Measurements from ENCODE around the gene GPR45. TPM values are rescaled to one million over a fixed set of nuclear protein-coding genes. Genes with fewer than 3 reads are reported as not detected.

GPR45 gene
- polyA plus RNA-seq, 1 of the 3 experiments (the other 2 are of a cell fraction) = not detected

DNA sequence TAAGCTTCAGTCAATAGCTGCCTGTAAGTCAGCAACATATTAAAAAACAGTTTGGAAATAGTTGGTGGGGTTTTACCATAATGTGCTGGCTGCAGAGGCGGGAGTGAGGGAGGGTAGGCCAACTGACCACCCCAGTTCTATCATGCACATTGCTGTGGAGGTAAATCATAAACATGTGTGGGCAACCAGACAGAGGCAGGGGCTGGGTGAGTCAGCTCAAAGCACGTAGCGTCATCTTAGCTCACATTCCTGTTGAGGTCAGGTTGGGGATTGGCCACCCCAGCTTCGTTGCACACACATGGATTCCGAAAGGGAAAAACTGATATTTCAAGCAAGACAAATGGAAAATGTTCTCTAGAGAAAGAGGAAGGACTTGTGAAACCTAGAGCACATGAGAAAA, 19.5 kb downstream of the GPR45 start (continued):
- TF ChIP-seq, protein P1, sequence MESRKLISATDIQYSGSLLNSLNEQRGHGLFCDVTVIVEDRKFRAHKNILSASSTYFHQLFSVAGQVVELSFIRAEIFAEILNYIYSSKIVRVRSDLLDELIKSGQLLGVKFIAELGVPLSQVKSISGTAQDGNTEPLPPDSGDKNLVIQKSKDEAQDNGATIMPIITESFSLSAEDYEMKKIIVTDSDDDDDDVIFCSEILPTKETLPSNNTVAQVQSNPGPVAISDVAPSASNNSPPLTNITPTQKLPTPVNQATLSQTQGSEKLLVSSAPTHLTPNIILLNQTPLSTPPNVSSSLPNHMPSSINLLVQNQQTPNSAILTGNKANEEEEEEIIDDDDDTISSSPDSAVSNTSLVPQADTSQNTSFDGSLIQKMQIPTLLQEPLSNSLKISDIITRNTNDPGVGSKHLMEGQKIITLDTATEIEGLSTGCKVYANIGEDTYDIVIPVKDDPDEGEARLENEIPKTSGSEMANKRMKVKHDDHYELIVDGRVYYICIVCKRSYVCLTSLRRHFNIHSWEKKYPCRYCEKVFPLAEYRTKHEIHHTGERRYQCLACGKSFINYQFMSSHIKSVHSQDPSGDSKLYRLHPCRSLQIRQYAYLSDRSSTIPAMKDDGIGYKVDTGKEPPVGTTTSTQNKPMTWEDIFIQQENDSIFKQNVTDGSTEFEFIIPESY (IDR thresholded peaks at IDR 0.05; ENCODE audit: borderline replicate concordance, low read depth) = no peak
- TF ChIP-seq FOXJ3 (CRISPR knock-in tag; IDR thresholded peaks at IDR 0.05) = no peak
- no peak for TF ChIP-seq EZH2phosphoT487 (IDR thresholded peaks at IDR 0.05; ENCODE audit: borderline replicate concordance, low read depth)
- TF ChIP-seq RCOR1 (IDR thresholded peaks at IDR 0.05; ENCODE audit: low read length) = no peak
- TF ChIP-seq RAD21 (IDR thresholded peaks at IDR 0.05; ENCODE audit: low read length) = no peak
- no peak for TF ChIP-seq ELF1 (IDR thresholded peaks at IDR 0.05)
- no peak for TF ChIP-seq RFX5 (IDR thresholded peaks at IDR 0.05; ENCODE audit: low read length)
- TF ChIP-seq CHD2 (IDR thresholded peaks at IDR 0.05; ENCODE audit: low read length, partially characterized antibody) = no peak
- TF ChIP-seq, protein P2, sequence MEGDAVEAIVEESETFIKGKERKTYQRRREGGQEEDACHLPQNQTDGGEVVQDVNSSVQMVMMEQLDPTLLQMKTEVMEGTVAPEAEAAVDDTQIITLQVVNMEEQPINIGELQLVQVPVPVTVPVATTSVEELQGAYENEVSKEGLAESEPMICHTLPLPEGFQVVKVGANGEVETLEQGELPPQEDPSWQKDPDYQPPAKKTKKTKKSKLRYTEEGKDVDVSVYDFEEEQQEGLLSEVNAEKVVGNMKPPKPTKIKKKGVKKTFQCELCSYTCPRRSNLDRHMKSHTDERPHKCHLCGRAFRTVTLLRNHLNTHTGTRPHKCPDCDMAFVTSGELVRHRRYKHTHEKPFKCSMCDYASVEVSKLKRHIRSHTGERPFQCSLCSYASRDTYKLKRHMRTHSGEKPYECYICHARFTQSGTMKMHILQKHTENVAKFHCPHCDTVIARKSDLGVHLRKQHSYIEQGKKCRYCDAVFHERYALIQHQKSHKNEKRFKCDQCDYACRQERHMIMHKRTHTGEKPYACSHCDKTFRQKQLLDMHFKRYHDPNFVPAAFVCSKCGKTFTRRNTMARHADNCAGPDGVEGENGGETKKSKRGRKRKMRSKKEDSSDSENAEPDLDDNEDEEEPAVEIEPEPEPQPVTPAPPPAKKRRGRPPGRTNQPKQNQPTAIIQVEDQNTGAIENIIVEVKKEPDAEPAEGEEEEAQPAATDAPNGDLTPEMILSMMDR (IDR thresholded peaks at IDR 0.05) = no peak
- TF ChIP-seq MXI1 (IDR thresholded peaks at IDR 0.05; ENCODE audit: low read depth, low read length) = no peak
- no peak for TF ChIP-seq TEAD4 (IDR thresholded peaks at IDR 0.05; ENCODE audit: borderline replicate concordance, insufficient read depth)

DNA sequence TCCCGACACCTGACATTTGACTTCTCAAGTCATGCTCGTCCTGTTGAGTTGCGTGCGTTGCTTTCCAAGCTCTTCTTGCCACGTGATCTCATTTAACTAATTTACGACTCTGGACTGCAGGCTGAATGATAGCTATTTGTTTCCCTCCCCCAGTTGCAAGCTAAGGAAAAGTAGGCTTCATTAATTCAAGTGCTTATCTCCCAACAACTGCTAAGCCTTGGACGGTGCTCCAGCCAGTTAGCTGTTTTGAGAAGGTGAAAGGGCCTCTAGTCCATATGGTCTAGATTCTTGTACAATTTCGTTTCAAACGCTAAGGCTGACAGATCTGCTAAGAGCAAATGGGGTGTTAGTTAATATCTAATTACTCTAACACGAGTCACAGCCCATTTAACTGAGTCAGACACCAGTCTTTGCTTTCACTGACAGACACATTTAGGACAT, 21.1 kb downstream of the GPR45 start:
- Histone ChIP-seq H2AFZ (ENCODE audit: low read depth) (no peak overlapping the region), H3K9ac (no peak overlapping the region), H3K4me3 (ENCODE audit: low read depth in 2 of 2, low read length in 1 of 2) (no peak overlapping the region), H3K4me1 (ENCODE audit: control insufficient read depth in 1 of 2, insufficient read depth in 2 of 2, low read depth in 1 of 2, low read length in 1 of 2) (peaks cover 3 to 7% of the 10 kb centered on the region in 2 experiments; a peak in 2 of 4 replicates), H3K36me3 (replicated peaks in 1 of 2; ENCODE audit: control insufficient read depth in 1 of 2, insufficient read depth in 2 of 2, low read length in 1 of 2) (peaks cover 0 to 24% of the 10 kb centered on the region in 2 experiments), H4K20me1 (ENCODE audit: insufficient read depth) (no peaks in the 10 kb centered on the region), H3K79me2 (ENCODE audit: insufficient read depth) (no peaks in the 10 kb centered on the region), H3K4me2 (no peak overlapping the region), H3K9me2 (no peaks in the 10 kb centered on the region), H3F3A (replicated peaks; ENCODE audit: insufficient read depth) (peaks cover 3% of the 10 kb centered on the region), H3K9me3 (no peaks in the 10 kb centered on the region), H3K27me3 (ENCODE audit: insufficient read depth) (no peaks in the 10 kb centered on the region), H3K27ac (ENCODE audit: low read depth in 2 of 2, low read length in 1 of 2) (no peak overlapping the region)
- TF ChIP-seq TCF12 (IDR thresholded peaks at IDR 0.05) = no peak
- no peak for TF ChIP-seq RCOR1 (IDR thresholded peaks at IDR 0.05; ENCODE audit: low read length)
- TF ChIP-seq FOXM1 (IDR thresholded peaks at IDR 0.05; ENCODE audit: low read depth) = no peak
- no peak for TF ChIP-seq JUND (IDR thresholded peaks at IDR 0.05)
- TF ChIP-seq RXRA (IDR thresholded peaks at IDR 0.05; ENCODE audit: borderline replicate concordance, low read depth) = no peak
- TF ChIP-seq, protein P1 (IDR thresholded peaks at IDR 0.05; ENCODE audit: borderline replicate concordance, low read depth) = no peak
- no peak for TF ChIP-seq YY1 (IDR thresholded peaks at IDR 0.05; ENCODE audit: low read depth)
- no peak for TF ChIP-seq MEF2A (IDR thresholded peaks at IDR 0.05; ENCODE audit: borderline replicate concordance, low read depth)
- no peak for TF ChIP-seq RAD21 (IDR thresholded peaks at IDR 0.05; ENCODE audit: low read length)
- TF ChIP-seq, protein P3, sequence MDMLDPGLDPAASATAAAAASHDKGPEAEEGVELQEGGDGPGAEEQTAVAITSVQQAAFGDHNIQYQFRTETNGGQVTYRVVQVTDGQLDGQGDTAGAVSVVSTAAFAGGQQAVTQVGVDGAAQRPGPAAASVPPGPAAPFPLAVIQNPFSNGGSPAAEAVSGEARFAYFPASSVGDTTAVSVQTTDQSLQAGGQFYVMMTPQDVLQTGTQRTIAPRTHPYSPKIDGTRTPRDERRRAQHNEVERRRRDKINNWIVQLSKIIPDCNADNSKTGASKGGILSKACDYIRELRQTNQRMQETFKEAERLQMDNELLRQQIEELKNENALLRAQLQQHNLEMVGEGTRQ (IDR thresholded peaks at IDR 0.05; ENCODE audit: borderline replicate concordance, low read depth, low read length) = no peak
- TF ChIP-seq EZH2phosphoT487 (IDR thresholded peaks at IDR 0.05; ENCODE audit: borderline replicate concordance, low read depth) = no peak
- no peak for TF ChIP-seq TAF1 (IDR thresholded peaks at IDR 0.05; ENCODE audit: borderline replicate concordance, low read depth, low read length)
- no peak for TF ChIP-seq ELF1 (IDR thresholded peaks at IDR 0.05)
- TF ChIP-seq TEAD4 (IDR thresholded peaks at IDR 0.05; ENCODE audit: borderline replicate concordance, insufficient read depth) = no peak
- WGBS (ENCODE audit: low lambda C conversion rate) = 92% methylated on average over 10 of the region's 10 CpGs
- DNase-seq = no peak
- POLR2A ChIA-PET = no interaction called here
- CTCF ChIA-PET = interaction anchor here (1.3 to 2.4 kb wide), 2 partner anchors 32 to 148 kb away, joined by 4 to 10 read pairs; no protein-coding TSS in a partner anchor

All from SK-N-SH (cell line).